Esophagus squamous epithelium (tissue), 4 donors: ENCODE results near the gene SLC41A3.

Source experiments
- POLR2A ChIP-seq, 4 donors: fragments of 450-650 bp; IDR thresholded peaks; one replicate each; pipeline ENCODE4 v1.6.1; 2017; ENCODE audit warnings: antibody characterized with exemption in 4 of 4, mild to moderate bottlenecking in 4 of 4, moderate library complexity in 3 of 4
- TF ChIP-seq, protein P1 (sequence below), 6 experiments: fragments of 450-650 bp in 4 of 6; fragments of 200-600 bp in 2 of 6; sonication (generic) in 2 of 6; IDR thresholded peaks; one replicate each; pipeline ENCODE4 v1.5.1; 2016 to 2019; ENCODE audit warnings: antibody characterized with exemption in 6 of 6, mild to moderate bottlenecking in 4 of 6, moderate library complexity in 4 of 6

DNA sequence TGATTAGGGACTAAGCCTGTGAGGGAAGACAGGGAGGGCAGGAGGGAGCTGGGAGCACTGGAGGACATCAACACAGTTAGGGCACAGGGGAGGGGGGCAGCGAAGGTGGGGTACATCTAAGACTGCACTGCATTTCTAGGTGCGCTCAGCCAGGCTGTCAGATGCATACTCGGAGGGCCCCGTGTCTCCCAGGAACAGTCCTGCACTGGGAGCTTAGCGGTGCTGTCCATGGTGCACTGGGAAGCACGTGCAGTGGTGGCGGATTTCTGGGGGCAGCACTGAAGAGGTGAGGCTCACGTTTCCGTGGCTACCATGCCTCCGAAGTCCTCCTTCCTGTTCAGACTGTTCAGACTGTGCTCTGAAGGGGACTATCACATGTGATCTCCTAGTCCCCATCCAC lies 60.5 kb downstream of the SLC41A3 start:
- TF ChIP-seq POLR2A (IDR thresholded peaks at IDR 0.05), result no peak
- TF ChIP-seq, protein P1, sequence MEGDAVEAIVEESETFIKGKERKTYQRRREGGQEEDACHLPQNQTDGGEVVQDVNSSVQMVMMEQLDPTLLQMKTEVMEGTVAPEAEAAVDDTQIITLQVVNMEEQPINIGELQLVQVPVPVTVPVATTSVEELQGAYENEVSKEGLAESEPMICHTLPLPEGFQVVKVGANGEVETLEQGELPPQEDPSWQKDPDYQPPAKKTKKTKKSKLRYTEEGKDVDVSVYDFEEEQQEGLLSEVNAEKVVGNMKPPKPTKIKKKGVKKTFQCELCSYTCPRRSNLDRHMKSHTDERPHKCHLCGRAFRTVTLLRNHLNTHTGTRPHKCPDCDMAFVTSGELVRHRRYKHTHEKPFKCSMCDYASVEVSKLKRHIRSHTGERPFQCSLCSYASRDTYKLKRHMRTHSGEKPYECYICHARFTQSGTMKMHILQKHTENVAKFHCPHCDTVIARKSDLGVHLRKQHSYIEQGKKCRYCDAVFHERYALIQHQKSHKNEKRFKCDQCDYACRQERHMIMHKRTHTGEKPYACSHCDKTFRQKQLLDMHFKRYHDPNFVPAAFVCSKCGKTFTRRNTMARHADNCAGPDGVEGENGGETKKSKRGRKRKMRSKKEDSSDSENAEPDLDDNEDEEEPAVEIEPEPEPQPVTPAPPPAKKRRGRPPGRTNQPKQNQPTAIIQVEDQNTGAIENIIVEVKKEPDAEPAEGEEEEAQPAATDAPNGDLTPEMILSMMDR (IDR thresholded peaks at IDR 0.05), result no peak
